Embryonic facial prominence (tissue), 1 donor: Measurements from ENCODE around the gene EP300.

Experiments used
- DNase-seq: peaks from one replicate; pipeline ENCODE4 v3.0.0-alpha.2; 2016; ENCODE audit errors: extremely low spot score

Gene EP300

DNA sequence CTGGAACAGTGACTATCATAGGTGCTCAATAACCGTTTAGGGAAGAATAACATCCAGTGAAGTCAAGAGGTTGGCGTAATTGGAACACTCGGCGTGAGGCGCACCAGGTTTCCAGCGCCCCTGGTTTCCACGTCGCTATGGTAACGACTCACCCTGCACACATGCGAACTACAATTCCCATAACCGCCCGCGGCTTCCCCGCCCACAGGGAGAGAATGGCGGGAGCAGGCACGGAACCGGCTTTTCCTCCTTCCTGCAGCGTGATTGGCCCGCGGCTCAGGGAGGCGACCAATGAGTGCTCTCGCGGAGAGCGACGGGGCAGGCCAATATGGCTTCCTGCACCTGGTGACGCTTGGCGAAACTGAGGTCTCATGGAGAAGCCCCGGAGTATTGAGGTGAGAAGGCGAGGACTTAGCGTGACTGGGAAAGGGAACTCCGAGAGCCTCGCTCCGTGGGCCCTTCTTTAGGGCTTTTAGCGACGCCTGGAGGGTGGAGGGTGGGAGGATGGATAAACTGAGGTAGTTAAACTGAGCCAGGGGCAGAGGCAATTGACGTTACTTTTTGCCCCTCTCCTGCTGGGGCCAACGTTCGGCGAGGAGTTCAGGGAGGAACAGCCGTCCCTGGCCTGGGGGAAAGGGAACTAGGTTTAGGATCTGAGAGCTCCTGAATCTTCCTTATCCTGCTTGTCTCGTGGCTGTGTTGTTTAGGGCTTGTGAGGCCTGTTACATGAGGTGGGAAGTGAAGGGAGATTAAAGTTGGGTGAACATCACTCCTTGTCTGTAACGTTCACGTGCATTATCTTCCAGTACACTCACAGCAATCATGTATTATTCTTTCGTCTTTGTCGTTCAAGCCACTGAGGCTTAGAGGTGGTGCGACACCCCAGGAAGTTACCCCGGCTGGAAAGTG, 112.9 kb downstream of the EP300 start, which contains the start of gene L3MBTL2:
TSS of gene L3MBTL2 (plus strand) at position 321 of the 909 bp plus-strand sequence. CDS start at position 372, 51 bp downstream.
- DNase-seq: peak; percentile 92

DNA sequence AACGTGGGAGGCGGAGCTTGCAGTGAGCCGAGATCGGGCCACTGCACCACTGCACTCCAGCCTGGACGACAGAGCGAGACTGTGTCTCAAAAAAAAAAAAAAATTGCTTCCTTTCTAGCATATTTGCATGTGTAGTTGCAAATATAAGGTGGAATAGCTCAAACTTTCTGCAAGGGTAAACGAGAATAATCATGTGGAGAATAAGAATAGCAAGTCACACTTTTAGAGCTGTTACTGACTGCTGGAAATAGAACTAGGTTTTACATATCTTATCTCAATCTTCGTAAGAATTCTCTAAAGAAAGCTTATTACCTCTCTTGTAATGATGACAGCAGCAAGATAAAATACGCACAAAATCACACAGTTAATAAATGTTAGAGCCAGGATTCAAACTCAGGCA, 114.3 kb downstream of the EP300 start:
- no peak for DNase-seq

DNA sequence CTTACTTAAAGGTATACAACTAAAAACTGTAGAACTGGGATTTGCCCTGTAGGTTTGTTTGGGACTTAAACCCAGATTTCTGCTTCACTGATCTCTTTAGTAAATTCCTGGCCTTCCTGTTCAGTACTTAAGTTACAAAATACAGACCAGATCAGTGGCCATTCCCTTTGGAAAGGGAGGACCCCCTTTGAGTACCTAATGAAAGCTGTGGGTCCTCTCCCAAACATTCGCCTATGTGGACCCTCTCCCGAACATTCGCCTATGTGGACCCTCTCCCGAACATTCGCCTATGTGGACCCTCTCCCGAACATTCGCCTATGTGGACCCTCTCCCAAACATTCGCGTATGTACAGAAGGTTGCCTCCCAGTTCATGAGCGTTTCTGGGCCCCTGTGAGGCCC, 123.0 kb downstream of the EP300 start:
- DNase-seq: no peak

DNA sequence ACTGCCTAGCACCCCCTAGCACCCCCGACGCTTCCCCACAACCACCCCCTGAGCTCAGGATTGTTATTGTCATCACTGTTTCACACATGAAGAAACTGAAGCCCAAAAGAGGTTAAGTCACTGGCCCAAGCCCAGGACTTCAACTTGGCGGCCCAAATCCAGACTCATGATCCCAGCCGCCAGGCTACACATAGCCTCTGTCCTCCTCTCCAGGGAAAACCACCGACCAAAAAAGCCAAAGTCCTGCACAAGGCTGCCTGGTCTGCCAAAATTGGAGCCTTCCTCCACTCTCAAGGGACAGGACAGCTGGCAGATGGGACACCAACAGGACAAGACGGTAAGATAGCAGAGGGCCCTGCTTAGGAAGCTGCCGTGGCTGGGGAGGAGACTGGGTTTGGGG, 123.5 kb downstream of the EP300 start:
- no peak for DNase-seq

DNA sequence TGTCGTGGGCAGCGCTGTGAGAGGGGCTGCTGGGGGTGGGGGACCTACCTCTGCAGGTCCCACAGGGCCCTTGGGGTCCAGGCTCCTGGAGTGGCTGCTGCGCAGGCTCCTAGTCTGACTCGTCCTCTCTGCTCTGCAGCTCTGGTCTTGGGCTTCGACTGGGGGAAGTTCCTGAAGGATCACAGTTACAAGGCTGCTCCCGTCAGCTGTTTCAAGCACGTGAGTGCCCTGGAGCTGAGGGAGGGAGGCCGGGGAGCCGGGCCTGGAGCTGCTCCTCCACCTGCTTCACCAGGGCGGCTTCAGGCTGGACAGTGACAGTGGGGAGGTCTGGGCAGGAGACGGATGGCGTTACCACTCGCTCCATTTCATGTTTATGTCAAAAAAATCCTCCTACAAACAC, 124.6 kb downstream of the EP300 start:
- DNase-seq: no peak

DNA sequence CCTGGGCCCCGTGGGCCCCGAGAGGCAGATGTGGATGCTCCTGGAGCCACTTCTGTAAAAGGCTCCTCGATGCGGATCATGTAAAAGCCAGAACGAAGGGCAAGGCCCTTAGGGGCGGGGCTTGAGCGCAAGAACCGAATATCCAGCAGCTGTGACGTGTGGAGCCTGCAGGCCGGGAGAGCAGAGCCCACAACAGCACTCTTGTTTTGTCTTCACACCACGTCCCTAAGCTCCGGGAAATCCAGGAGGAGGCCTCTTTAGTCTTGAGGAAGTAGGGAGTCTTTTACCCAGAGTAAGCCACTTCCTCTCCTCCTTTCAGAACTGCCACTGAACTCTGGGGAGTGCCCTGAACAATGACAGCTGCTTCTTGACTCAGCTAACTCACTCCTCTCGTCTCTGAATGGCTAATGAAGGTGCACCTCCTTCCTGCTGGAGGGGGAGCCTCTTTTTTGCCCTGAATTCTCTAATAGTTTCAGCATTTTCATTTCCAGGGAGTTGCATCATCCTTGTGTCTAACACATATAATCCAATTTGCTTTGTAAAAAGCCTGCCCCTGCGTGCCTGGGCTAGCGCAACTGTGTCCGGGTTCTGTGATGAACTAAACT, 125.3 kb downstream of the EP300 start:
- no peak for DNase-seq

DNA sequence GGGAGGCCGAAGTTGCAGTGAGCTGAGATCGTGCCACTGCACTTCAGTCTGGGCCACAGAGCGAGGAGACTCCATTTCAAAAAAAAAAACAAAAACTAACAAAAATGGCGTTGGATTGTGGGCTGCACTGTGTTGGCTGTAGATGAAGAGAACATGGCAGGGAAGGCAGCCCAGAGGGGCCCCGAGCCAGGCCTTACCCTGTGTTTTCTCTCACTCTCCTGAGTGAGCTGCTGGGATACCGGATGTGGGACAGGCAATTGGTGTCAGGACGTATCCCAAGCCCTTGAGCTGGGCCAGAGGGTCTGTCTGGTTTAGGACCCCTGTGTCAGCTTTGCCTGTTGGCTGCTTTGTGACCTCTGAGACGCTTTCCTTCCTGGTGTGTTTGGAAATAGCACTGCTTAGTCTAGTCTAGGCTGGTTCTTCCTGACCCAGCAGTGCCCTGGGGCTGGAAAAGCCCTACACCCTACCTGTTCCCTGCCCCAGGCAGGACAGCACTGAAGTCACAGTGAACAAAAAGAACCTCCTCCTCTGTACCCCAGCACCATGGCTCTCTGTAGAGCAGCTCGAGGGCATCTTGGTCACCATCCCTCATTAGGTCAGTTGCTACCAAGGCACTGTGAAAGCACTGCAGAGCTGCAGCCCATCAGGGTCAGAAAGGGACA, 130.6 kb downstream of the EP300 start:
- no peak for DNase-seq

DNA sequence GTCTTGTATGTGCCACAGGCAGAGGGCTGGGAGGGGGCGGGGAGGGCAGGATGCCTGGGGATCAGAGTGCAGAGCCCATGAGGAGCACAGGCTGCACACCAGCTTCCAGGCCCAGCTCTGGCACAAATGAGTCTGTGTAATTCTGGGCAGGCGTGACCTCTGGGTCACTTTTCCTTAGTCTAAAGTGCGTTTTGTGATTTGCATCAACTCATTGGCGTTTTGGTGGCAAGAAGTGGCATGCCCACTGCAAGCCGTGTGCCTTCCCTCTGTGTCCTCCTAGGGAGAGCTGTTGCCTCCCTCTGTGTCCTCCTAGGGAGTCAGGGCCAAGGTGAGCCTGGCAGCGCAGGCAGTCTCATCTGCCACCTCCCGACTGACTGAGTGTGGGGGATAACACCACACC, 131.1 kb downstream of the EP300 start:
- DNase-seq: no peak

DNA sequence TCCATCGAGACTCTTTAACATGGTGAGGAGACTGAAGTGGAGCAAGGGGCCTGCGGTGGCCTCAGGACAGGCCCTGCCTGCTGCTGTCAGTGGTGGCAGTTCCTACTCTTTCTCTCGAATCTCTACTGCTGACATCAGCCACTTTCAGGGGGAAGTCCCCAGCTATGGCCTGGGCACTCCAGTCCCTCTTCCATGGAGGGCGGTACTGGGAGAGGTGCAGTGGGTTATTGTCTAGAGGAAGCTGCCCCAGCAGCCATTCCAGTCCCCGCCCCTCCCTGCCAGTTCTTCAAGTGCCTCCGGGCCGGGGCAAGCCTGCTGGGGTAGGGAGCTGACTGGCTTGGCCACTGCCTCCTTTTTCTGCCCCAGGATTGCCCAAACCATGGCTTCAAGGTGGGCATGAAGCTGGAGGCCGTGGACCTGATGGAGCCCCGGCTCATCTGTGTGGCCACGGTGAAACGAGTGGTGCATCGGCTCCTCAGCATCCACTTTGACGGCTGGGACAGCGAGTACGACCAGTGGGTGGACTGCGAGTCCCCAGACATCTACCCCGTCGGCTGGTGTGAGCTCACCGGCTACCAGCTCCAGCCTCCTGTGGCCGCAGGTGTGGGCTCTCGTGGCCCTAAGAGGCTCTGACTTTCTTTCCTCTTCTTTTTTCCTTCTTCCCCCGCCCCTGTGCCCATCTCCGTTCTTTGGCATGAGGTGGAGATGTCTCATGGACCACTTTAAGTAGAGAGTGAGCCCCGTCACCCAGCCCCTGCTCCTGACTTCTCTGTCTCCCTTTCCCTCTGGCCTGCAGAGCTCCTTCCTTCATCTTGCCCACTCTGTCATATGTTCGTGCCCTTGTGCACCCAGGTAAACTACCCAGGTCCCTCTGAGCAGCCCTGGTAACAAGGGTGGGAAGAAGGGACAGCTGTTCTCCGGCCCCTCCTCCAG, 134.6 kb downstream of the EP300 start:
- DNase-seq: no peak

DNA sequence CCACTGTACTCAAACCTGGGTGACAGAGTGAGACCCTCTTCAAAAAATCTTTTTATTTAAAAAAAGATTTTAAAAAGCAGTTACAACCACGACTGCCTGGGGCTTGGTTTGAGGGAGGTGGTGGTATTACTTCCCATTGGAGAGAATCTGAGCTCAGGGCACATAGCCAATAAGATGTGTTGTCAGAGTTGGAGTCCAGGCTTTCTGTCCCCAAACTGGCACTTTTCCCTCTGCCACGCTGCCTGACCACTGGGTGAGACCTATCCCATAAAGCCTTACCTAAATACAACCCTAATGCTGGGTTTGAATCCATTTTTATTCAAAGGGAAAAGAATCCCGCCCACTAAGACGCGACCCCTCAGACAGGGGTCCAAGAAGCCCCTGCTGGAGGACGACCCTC, 136.8 kb downstream of the EP300 start:
- no peak for DNase-seq
